ENCODE results near the gene LRRC63. TPM values are rescaled to one million over a fixed set of nuclear protein-coding genes. Genes with fewer than 3 reads are reported as not detected.

The LRRC63 gene
- total and polyA plus RNA-seq, 2 donors (not counting 3 experiments of a cell fraction or from before 2014, with no cell fraction given) = 0.04 TPM; not detected in 1

DNA sequence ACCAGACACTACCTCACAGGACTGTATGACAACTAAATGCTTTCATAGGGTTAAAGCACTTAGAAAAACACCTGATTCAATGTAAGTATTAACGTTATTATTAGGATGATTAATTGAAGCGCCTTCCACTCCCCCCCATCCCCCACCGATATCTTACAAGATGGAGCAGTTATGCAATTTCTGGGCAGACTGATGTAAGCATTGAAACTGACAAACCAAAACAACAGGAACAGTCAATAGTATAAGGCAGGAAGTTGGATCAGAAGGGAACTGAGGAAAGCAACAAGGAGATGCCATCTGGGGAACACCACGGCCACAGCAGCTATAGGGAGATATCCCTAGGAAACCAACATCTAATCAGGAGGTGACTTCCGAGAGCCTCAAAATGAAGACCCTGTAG, 33.6 kb upstream of the LRRC63 start:
- Histone ChIP-seq H3K4me2 (ENCODE audit: insufficient read depth, low read length) (no peak overlapping the region), H3K9ac (replicated peaks; ENCODE audit: extremely low read depth, insufficient read depth, low read length) (no peak overlapping the region), H3K4me1 (ENCODE audit: control insufficient read depth, extremely low read depth, insufficient read depth, low read length) (no peaks in the 10 kb centered on the region), H3K4me3 (replicated peaks in 1 of 3; ENCODE audit: insufficient read depth in 1 of 3, low read depth in 1 of 3, low read length in 3 of 3) (no peak overlapping the region), H3K27me3 (ENCODE audit: control insufficient read depth in 2 of 2, insufficient read depth in 2 of 2, low read length in 2 of 2) (peaks cover 2 to 24% of the 10 kb centered on the region in 2 experiments), H3K9me1 (replicated peaks; ENCODE audit: control insufficient read depth, extremely low read depth, insufficient read depth, low read length) (no peaks in the 10 kb centered on the region), H3K36me3 (ENCODE audit: control insufficient read depth in 2 of 2, extremely low read depth in 1 of 2, insufficient read depth in 2 of 2, low read length in 2 of 2) (no peaks in the 10 kb centered on the region), H3K27ac (ENCODE audit: insufficient read depth, low read depth, low read length) (no peak overlapping the region), H2AFZ (ENCODE audit: low read depth, low read length) (no peak overlapping the region), H3K9me3 (replicated peaks; ENCODE audit: control insufficient read depth, insufficient read depth, low read length) (no peaks in the 10 kb centered on the region), H4K20me1 (replicated peaks; ENCODE audit: control insufficient read depth, extremely low read depth, insufficient read depth, low read length) (no peaks in the 10 kb centered on the region), H3K79me2 (ENCODE audit: control insufficient read depth, insufficient read depth, low read length) (no peaks in the 10 kb centered on the region)
- intact Hi-C loops (cut with micrococcal nuclease) (no loop called here), dilution Hi-C loops (cut with MboI; ENCODE audit: extremely low pct_ligation_motif_present, low sequenced_read_pairs) (no loop called here)
- FAIRE-seq = no peak
- ChIA-PET CTCF (no interaction called here), POLR2A (no interaction called here)
- TF ChIP-seq POLR2A (IDR thresholded peaks at IDR 0.05; ENCODE audit: low read depth, low read length) = no peak
- no peak for TF ChIP-seq FOS (IDR thresholded peaks at IDR 0.05; ENCODE audit: borderline replicate concordance, insufficient read depth, low read length)
- TF ChIP-seq, protein P1, sequence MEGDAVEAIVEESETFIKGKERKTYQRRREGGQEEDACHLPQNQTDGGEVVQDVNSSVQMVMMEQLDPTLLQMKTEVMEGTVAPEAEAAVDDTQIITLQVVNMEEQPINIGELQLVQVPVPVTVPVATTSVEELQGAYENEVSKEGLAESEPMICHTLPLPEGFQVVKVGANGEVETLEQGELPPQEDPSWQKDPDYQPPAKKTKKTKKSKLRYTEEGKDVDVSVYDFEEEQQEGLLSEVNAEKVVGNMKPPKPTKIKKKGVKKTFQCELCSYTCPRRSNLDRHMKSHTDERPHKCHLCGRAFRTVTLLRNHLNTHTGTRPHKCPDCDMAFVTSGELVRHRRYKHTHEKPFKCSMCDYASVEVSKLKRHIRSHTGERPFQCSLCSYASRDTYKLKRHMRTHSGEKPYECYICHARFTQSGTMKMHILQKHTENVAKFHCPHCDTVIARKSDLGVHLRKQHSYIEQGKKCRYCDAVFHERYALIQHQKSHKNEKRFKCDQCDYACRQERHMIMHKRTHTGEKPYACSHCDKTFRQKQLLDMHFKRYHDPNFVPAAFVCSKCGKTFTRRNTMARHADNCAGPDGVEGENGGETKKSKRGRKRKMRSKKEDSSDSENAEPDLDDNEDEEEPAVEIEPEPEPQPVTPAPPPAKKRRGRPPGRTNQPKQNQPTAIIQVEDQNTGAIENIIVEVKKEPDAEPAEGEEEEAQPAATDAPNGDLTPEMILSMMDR (IDR thresholded peaks at IDR 0.05; ENCODE audit: extremely low read depth in 1 of 2, insufficient read depth in 1 of 2, low read depth in 1 of 2, low read length in 2 of 2) = no peak
- no peak for TF ChIP-seq EZH2 (IDR thresholded peaks at IDR 0.05; ENCODE audit: borderline replicate concordance, low read depth, low read length, severe bottlenecking)
- TF ChIP-seq POLR2AphosphoS5 (IDR thresholded peaks at IDR 0.05; ENCODE audit: insufficient read depth, low read depth, low read length) = no peak
- TF ChIP-seq GATA2 (IDR thresholded peaks at IDR 0.05; ENCODE audit: insufficient read depth, insufficient read length, low read depth, low read length) = no peak
- no TSS peak for BruUV-seq (replicated peaks)
- DNase-seq (ENCODE audit: low read depth, low spot score) = no peak

DNA sequence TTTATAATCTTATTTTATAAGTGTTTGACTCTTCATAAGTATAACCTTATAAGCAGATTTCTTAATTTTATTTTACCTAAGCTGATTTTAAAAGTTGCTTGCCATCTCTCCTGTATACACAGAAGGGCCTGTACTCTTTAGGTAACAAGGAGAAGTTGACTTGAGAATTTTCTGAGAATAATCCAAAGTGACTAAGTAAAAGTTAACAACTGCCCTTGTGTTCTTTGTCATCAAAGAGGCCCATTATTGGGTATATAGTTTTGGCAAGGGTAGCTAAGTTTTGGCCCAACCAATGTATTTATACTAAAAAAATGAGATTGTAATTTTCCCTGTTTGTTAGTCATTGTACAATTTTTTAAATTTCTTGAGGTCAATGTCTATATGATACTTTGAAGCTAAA, 32.9 kb upstream of the LRRC63 start:
- ChIA-PET POLR2A (no interaction called here), CTCF (interaction anchor here (1.0 kb wide), 1 partner anchor 14 kb away, joined by 4 read pairs; no protein-coding TSS in a partner anchor)
- H3K27me3 ChIP-seq (ENCODE audit: control insufficient read depth in 2 of 2, insufficient read depth in 2 of 2, low read length in 2 of 2) = peaks cover 2 to 19% of the 10 kb centered on the region in 2 experiments
- no peak overlapping the region for H3K27ac ChIP-seq (ENCODE audit: insufficient read depth, low read depth, low read length)
- H2AFZ ChIP-seq (ENCODE audit: low read depth, low read length) = no peak overlapping the region
- no peak for DNase-seq (ENCODE audit: low read depth, low spot score)
- no peaks in the 10 kb centered on the region for H3K9me1 ChIP-seq (replicated peaks; ENCODE audit: control insufficient read depth, extremely low read depth, insufficient read depth, low read length)
- no peaks in the 10 kb centered on the region for H3K79me2 ChIP-seq (ENCODE audit: control insufficient read depth, insufficient read depth, low read length)
- no peaks in the 10 kb centered on the region for H3K36me3 ChIP-seq (ENCODE audit: control insufficient read depth in 2 of 2, extremely low read depth in 1 of 2, insufficient read depth in 2 of 2, low read length in 2 of 2)
- H3K4me3 ChIP-seq (replicated peaks in 1 of 3; ENCODE audit: insufficient read depth in 1 of 3, low read depth in 1 of 3, low read length in 3 of 3) = no peak overlapping the region
- H3K9me3 ChIP-seq (replicated peaks; ENCODE audit: control insufficient read depth, insufficient read depth, low read length) = no peaks in the 10 kb centered on the region
- FAIRE-seq = no peak
- intact Hi-C loops (cut with micrococcal nuclease) = no loop called here
- no peak overlapping the region for H3K4me2 ChIP-seq (ENCODE audit: insufficient read depth, low read length)
- dilution Hi-C loops (cut with MboI; ENCODE audit: extremely low pct_ligation_motif_present, low sequenced_read_pairs) = no loop called here
- BruUV-seq (replicated peaks) = no TSS peak
- no peak overlapping the region for H3K9ac ChIP-seq (replicated peaks; ENCODE audit: extremely low read depth, insufficient read depth, low read length)
- TF ChIP-seq POLR2AphosphoS5 (IDR thresholded peaks at IDR 0.05; ENCODE audit: insufficient read depth, low read depth, low read length) (no peak), GATA2 (IDR thresholded peaks at IDR 0.05; ENCODE audit: insufficient read depth, insufficient read length, low read depth, low read length) (no peak), POLR2A (IDR thresholded peaks at IDR 0.05; ENCODE audit: low read depth, low read length) (no peak)
- H3K4me1 ChIP-seq (ENCODE audit: control insufficient read depth, extremely low read depth, insufficient read depth, low read length) = no peaks in the 10 kb centered on the region
- no peaks in the 10 kb centered on the region for H4K20me1 ChIP-seq (replicated peaks; ENCODE audit: control insufficient read depth, extremely low read depth, insufficient read depth, low read length)
